Measurements from ENCODE around the gene GRAMD2B. TPM values are rescaled to one million over a fixed set of nuclear protein-coding genes. Genes with fewer than 3 reads are reported as not detected.

Gene GRAMD2B
- total RNA-seq, 3 donors from 2014 or later = 44.8 to 83.3 (median 55.6) TPM

DNA sequence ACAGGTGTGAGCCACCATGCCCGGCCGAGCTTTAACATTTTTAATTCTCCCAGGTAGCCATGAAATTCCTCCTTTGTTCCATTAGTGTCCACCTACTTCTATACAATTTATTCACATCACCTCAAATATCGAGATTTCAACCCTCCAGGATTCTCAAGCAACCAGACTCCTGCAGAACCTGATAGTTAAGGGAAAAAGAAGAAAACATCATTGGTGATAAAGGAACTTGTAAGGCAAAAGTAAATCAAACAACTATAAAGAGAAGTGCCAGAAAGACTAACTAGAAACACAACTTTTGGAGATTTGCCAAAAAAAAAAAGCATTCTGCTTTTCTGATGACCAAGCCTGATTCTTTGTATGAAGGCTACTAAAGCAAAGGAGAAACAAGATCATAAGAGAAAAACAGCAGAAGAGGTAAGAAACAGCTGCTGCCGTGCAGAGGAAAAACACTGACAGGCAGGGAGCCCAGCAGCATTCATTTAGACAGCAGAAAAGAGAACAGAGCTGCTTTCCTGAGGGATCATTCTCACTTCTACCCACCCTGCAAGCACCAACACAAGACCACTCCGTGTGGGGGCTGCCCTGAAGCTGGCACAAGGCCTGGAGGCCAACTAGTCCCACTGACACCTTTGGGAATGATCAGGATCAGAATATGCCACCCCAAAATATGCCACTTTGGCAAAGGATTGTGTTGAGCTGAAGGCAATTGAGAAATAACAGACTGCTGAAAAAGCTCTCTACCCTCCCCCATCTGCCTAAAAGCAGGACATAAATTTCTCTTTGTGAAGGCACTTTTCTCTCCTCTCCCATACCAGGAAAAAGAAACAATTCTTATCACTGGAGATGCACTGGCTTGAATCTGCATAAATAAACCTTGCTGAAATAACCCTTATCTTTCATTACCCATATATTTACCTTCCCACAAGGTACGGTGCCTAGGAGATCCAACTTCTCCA lies 96.7 kb downstream of the GRAMD2B start:
- H3K9me3 ChIP-seq = no peaks in the 10 kb centered on the region
- H3K4me3 ChIP-seq = no peak overlapping the region
- DNase-seq (no peak), ATAC-seq (peak; percentile 68)
- H3K4me1 ChIP-seq (ENCODE audit: low read depth) = peaks cover 17% of the 10 kb centered on the region
- intact Hi-C loops (cut with DNase I, micrococcal nuclease) = no loop called here
- no peaks in the 10 kb centered on the region for H3K36me3 ChIP-seq (ENCODE audit: low read depth)
- no peak for TF ChIP-seq CTCF (IDR thresholded peaks at IDR 0.05)

- ATAC-seq (no peak), DNase-seq (no peak)
- Histone ChIP-seq H3K4me1 (ENCODE audit: low read depth) (peaks cover 18% of the 10 kb centered on the region), H3K4me3 (no peak overlapping the region), H3K36me3 (ENCODE audit: low read depth) (no peaks in the 10 kb centered on the region), H3K9me3 (no peaks in the 10 kb centered on the region)
- intact Hi-C loops (cut with DNase I, micrococcal nuclease) = no loop called here
- TF ChIP-seq CTCF (IDR thresholded peaks at IDR 0.05) = no peak
Measured at GRCh38 chr5:126520593-126520953, 97.4 kb downstream of the GRAMD2B start.

DNA sequence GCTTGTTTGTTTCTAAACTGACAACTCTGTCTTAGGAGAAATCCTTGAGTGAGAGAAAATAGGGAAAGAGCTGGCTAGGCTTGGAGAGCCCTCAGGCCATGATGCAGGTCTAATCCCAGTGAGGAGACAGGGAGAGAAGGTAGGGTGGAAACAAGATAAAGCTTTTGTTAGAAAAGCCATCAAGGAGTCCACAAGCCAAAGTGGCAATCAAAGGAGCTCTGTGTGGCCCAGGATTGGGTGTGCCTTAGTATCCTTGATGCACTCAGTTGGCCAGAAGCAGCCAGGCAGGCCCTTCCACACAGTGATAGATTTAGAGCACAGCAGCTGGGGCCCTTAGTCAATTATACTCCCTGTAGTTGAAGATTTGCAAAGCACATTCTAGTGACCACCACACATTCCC lies 97.9 kb downstream of the GRAMD2B start:
- no peaks in the 10 kb centered on the region for H3K36me3 ChIP-seq (ENCODE audit: low read depth)
- peaks cover 21% of the 10 kb centered on the region for H3K4me1 ChIP-seq (ENCODE audit: low read depth)
- no peak for DNase-seq
- no peak for TF ChIP-seq CTCF (IDR thresholded peaks at IDR 0.05)
- ATAC-seq = peak; percentile 31
- H3K4me3 ChIP-seq = no peak overlapping the region
- H3K9me3 ChIP-seq = no peaks in the 10 kb centered on the region
- intact Hi-C loops (cut with DNase I, micrococcal nuclease) = no loop called here

DNA sequence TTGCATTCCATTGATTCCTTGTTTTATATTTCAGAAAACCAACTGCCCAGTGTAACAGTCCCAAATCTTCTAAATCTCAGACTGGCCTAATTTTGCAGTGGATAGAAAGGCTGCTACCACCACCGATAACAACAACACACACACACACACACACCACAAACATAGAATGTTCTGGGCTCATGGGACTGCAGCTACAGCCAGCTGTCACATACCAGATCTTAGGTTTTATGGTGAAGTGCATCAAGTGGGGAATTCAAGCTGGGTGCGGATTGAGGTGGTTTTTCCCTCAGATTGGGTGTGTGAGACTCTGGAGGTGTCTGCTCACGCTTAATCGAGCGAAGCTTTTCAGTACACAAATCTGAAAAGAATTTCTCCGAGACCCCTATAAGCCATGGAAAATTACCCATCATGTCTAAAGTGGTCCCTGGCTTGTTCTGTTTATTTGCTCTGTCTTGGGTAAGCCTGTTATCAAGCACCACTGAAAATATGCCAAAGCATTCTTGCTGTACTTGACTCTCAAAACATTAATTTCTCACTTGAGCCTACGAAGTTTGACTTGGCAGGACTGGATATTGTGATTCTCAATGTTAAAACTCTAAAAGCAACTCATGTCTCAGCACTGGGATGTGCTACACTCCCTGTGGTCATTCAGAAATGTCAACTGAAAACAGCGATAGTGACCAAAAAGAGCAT lies 100.8 kb downstream of the GRAMD2B start:
- ATAC-seq (no peak), DNase-seq (no peak)
- no peak for TF ChIP-seq CTCF (IDR thresholded peaks at IDR 0.05)
- intact Hi-C loops (cut with DNase I, micrococcal nuclease) = no loop called here
- Histone ChIP-seq H3K4me1 (ENCODE audit: low read depth) (peaks cover 21% of the 10 kb centered on the region), H3K4me3 (no peak overlapping the region), H3K9me3 (no peaks in the 10 kb centered on the region), H3K36me3 (ENCODE audit: low read depth) (no peaks in the 10 kb centered on the region)

- intact Hi-C loops (cut with DNase I, micrococcal nuclease) = no loop called here
- no peaks in the 10 kb centered on the region for H3K36me3 ChIP-seq (ENCODE audit: low read depth)
- peaks cover 7% of the 10 kb centered on the region for H3K4me1 ChIP-seq (ENCODE audit: low read depth)
- ATAC-seq (peak; percentile 83), DNase-seq (peak; percentile 75 to 79 (median 77))
- no peaks in the 10 kb centered on the region for H3K9me3 ChIP-seq
- no peak overlapping the region for H3K4me3 ChIP-seq
- no peak for TF ChIP-seq CTCF (IDR thresholded peaks at IDR 0.05)
Measured at GRCh38 chr5:126525630-126526245, 102.5 kb downstream of the GRAMD2B start.

All from mucosa of descending colon (tissue), 3 donors.